IPS DF 4.7 (cell line): Measurements from ENCODE around the gene CSNK2A2.

Experiments
- DNase-seq: peaks from one replicate; pipeline ENCODE4 v3.0.0-alpha.2; 2013; ENCODE audit warnings: low spot score; ENCODE audit errors: extremely low read depth

The CSNK2A2 gene

GRCh38 chr16:58198803-58199411 is 1.0 kb upstream of the CSNK2A2 start:
- no peak for DNase-seq

- no peak for DNase-seq
Measured at GRCh38 chr16:58197314-58198012, 443 bp downstream of the CSNK2A2 start.

GRCh38 chr16:58196898-58197313 is 1.0 kb downstream of the CSNK2A2 start:
- no peak for DNase-seq

- no peak for DNase-seq
Measured at GRCh38 chr16:58195771-58196170, 2.1 kb downstream of the CSNK2A2 start.

- no peak for DNase-seq
Measured at GRCh38 chr16:58195344-58195743, 2.6 kb downstream of the CSNK2A2 start.

- DNase-seq, result no peak
Measured at GRCh38 chr16:58194790-58195189, 3.1 kb downstream of the CSNK2A2 start.

- no peak for DNase-seq
Measured at GRCh38 chr16:58187665-58188421, 10.1 kb downstream of the CSNK2A2 start.

- no peak for DNase-seq
Measured at GRCh38 chr16:58187092-58187491, 10.8 kb downstream of the CSNK2A2 start.

GRCh38 chr16:58186176-58186944 is 11.5 kb downstream of the CSNK2A2 start:
- DNase-seq, result no peak

- DNase-seq, result no peak
Measured at GRCh38 chr16:58177353-58177710, 20.6 kb downstream of the CSNK2A2 start.

- no peak for DNase-seq
Measured at GRCh38 chr16:58176608-58177352, 21.1 kb downstream of the CSNK2A2 start.

- no peak for DNase-seq
Measured at GRCh38 chr16:58170223-58170622, 27.7 kb downstream of the CSNK2A2 start.

- no peak for DNase-seq
Measured at GRCh38 chr16:58160855-58161254, 37.1 kb downstream of the CSNK2A2 start.

GRCh38 chr16:58158725-58159124 is 39.2 kb downstream of the CSNK2A2 start:
- no peak for DNase-seq

GRCh38 chr16:58157951-58158540 is 39.9 kb downstream of the CSNK2A2 start:
- DNase-seq, result no peak

- DNase-seq, result no peak
Measured at GRCh38 chr16:58157239-58157638, 40.7 kb downstream of the CSNK2A2 start.

- DNase-seq, result no peak
Measured at GRCh38 chr16:58155839-58156238, 42.1 kb downstream of the CSNK2A2 start.

- DNase-seq, result no peak
Measured at GRCh38 chr16:58154345-58154744, 43.6 kb downstream of the CSNK2A2 start.

GRCh38 chr16:58152246-58152868 is 45.5 kb downstream of the CSNK2A2 start:
- no peak for DNase-seq

GRCh38 chr16:58148526-58148925 is 49.4 kb downstream of the CSNK2A2 start:
- no peak for DNase-seq
